Measurements from ENCODE around the gene ZNF460. TPM values are rescaled to one million over a fixed set of nuclear protein-coding genes. Genes with fewer than 3 reads are reported as not detected.
A peak's percentile ranks its signal among the peaks of the same experiment; 100 is the strongest.

The ZNF460 gene
- polyA plus RNA-seq, 6 donors from 2014 or later, result 9.2 to 16.6 (median 14.6) TPM; not detected in 1

- ATAC-seq (ENCODE audit: low read depth in 2 of 2), result no peak
- Mint-ChIP-seq H3K4me1 (peaks cover 18 to 38% (median 34%) of the 10 kb centered on the region in 3 donors), H3K27ac (peak overlapping the region in 1 of 6 donors; percentile 36), H3K27me3 (no peaks in the 10 kb centered on the region), H3K36me3 (peaks cover 39 to 40% of the 10 kb centered on the region in 2 donors), H3K9me3 (peaks cover 4 to 41% (median 21%) of the 10 kb centered on the region in 7 donors), H3K4me3 (peak overlapping the region in 1 of 8 donors; percentile 66)
- no peak for DNase-seq
Measured at GRCh38 chr19:57324992-57325391, 44.7 kb downstream of the ZNF460 start.

GRCh38 chr19:57327993-57328392, 47.7 kb downstream of the ZNF460 start:
- Mint-ChIP-seq H3K27ac (no peak overlapping the region), H3K4me3 (no peak overlapping the region), H3K4me1 (peaks cover 0 to 13% (median 4%) of the 10 kb centered on the region in 3 donors), H3K36me3 (peaks cover 40 to 44% of the 10 kb centered on the region in 2 donors), H3K27me3 (no peaks in the 10 kb centered on the region), H3K9me3 (peaks cover 4 to 47% (median 24%) of the 10 kb centered on the region in 7 donors)
- DNase-seq (no peak), ATAC-seq (ENCODE audit: low read depth in 2 of 2) (no peak)

GRCh38 chr19:57334191-57334590, 53.9 kb downstream of the ZNF460 start:
- H3K4me1 Mint-ChIP-seq, result peaks cover 0 to 3% (median 0%) of the 10 kb centered on the region in 3 donors
- H3K9me3 Mint-ChIP-seq, result peaks cover 0 to 21% (median 7%) of the 10 kb centered on the region in 7 donors
- no peak for DNase-seq
- peaks cover 2 to 11% of the 10 kb centered on the region in 2 donors for H3K36me3 Mint-ChIP-seq
- ATAC-seq (ENCODE audit: low read depth in 2 of 2), result no peak
- H3K4me3 Mint-ChIP-seq, result no peak overlapping the region
- no peaks in the 10 kb centered on the region for H3K27me3 Mint-ChIP-seq
- H3K27ac Mint-ChIP-seq, result peak overlapping the region in 1 of 6 donors; percentile 24

- no peak for ATAC-seq (ENCODE audit: low read depth in 2 of 2)
- Mint-ChIP-seq H3K4me3 (no peak overlapping the region), H3K27me3 (no peaks in the 10 kb centered on the region), H3K36me3 (no peaks in the 10 kb centered on the region), H3K27ac (no peak overlapping the region), H3K4me1 (peaks cover 0 to 3% (median 0%) of the 10 kb centered on the region in 3 donors), H3K9me3 (peaks cover 0 to 3% (median 0%) of the 10 kb centered on the region in 7 donors)
- DNase-seq, result no peak
Measured at GRCh38 chr19:57338877-57339276, 58.6 kb downstream of the ZNF460 start.

DNA sequence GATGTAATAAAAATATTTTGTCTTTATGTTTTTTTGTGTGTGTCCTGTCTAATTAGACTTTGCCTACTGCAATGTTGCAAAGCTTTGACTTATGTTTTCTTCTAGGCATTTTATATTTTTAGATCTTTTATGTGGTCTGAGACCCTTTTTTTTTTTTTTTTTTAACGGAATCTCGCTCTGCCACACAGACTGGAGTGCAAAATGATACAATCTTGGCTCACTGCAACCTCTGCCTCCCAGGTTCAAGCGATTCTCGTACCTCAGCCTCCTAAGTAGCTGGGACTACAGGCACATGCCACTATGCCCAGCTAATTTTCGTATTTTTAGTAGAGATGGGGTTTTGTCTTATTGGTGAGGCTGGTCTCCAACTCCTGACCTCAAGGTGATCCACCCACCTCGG, 62.3 kb downstream of the ZNF460 start:
- Mint-ChIP-seq H3K4me3 (no peak overlapping the region), H3K27ac (no peak overlapping the region), H3K4me1 (no peaks in the 10 kb centered on the region), H3K36me3 (no peaks in the 10 kb centered on the region), H3K27me3 (peaks cover 0 to 17% (median 5%) of the 10 kb centered on the region in 3 donors), H3K9me3 (peaks cover 0 to 3% (median 0%) of the 10 kb centered on the region in 7 donors)
- no peak for ATAC-seq (ENCODE audit: low read depth in 2 of 2)
- DNase-seq, result no peak

Other genes with a start within 250 kb of the ZNF460 start
- not detected for gene USP29, start 160.5 kb upstream of the ZNF460 start, polyA plus RNA-seq (ENCODE audit: low read depth in 6 of 6)
- not detected for gene ZIM3, start 135.3 kb upstream of the ZNF460 start, polyA plus RNA-seq (ENCODE audit: low read depth in 6 of 6)
- not detected for gene DUXA, start 113.0 kb upstream of the ZNF460 start, polyA plus RNA-seq (ENCODE audit: low read depth in 6 of 6)
- 10 to 100 TPM in 5 of 6 donors, 1 to 10 TPM in 1; 6.9 to 25.2 (median 22.2) TPM for gene ZNF264, start 89.0 kb upstream of the ZNF460 start, polyA plus RNA-seq (ENCODE audit: low read depth in 6 of 6)
- 1 to 10 TPM in 3 of 6 donors, under 1 TPM in 2, not detected in 1; 0.41 to 2.5 (median 1.7) TPM for gene AURKC, start 49.5 kb upstream of the ZNF460 start, polyA plus RNA-seq (ENCODE audit: low read depth in 6 of 6)
- 1 to 10 TPM in 5 of 6 donors, not detected in 1; 3.4 to 5.9 (median 4.7) TPM for gene ZNF805, start 39.9 kb upstream of the ZNF460 start, polyA plus RNA-seq (ENCODE audit: low read depth in 6 of 6)
- 10 to 100 TPM in 3 of 6 donors, 1 to 10 TPM in 3; 6.0 to 12.9 (median 9.5) TPM for gene ZNF543, start 40.0 kb downstream of the ZNF460 start, polyA plus RNA-seq (ENCODE audit: low read depth in 6 of 6)
- gene ZNF304, start 70.8 kb downstream of the ZNF460 start, polyA plus RNA-seq (ENCODE audit: low read depth in 6 of 6), result 1 to 10 TPM; 4.1 to 8.4 (median 5.0) TPM
- gene TRAPPC2B, start 83.1 kb downstream of the ZNF460 start, polyA plus RNA-seq (ENCODE audit: low read depth in 6 of 6), result 10 to 100 TPM; 35.5 to 91.3 (median 45.8) TPM
- gene ZNF547, start 83.1 kb downstream of the ZNF460 start, polyA plus RNA-seq (ENCODE audit: low read depth in 6 of 6), result 1 to 10 TPM in 3 of 6 donors, under 1 TPM in 2, not detected in 1; 0.71 to 2.5 (median 1.2) TPM
- 10 to 100 TPM; 17.4 to 28.4 (median 23.3) TPM for gene ZNF548, start 109.4 kb downstream of the ZNF460 start, polyA plus RNA-seq (ENCODE audit: low read depth in 6 of 6)
- gene ZNF17, start 130.7 kb downstream of the ZNF460 start, polyA plus RNA-seq (ENCODE audit: low read depth in 6 of 6), result 10 to 100 TPM in 3 of 6 donors, 1 to 10 TPM in 3; 6.1 to 13.0 (median 9.6) TPM
- gene ZNF749, start 154.8 kb downstream of the ZNF460 start, polyA plus RNA-seq (ENCODE audit: low read depth in 6 of 6), result 10 to 100 TPM in 4 of 6 donors, 1 to 10 TPM in 2; 3.7 to 23.2 (median 14.4) TPM
- gene VN1R1, start 176.7 kb downstream of the ZNF460 start, polyA plus RNA-seq (ENCODE audit: low read depth in 6 of 6), result 1 to 10 TPM in 2 of 6 donors, under 1 TPM in 4; 0.39 to 1.4 (median 0.88) TPM
- 1 to 10 TPM; 4.3 to 9.7 (median 6.8) TPM for gene ZNF772, start 197.1 kb downstream of the ZNF460 start, polyA plus RNA-seq (ENCODE audit: low read depth in 6 of 6)
- 10 to 100 TPM in 4 of 6 donors, 1 to 10 TPM in 2; 7.0 to 15.7 (median 12.1) TPM for gene ZNF419, start 207.3 kb downstream of the ZNF460 start, polyA plus RNA-seq (ENCODE audit: low read depth in 6 of 6)
- 10 to 100 TPM; 10.1 to 25.5 (median 13.1) TPM for gene ZNF773, start 219.5 kb downstream of the ZNF460 start, polyA plus RNA-seq (ENCODE audit: low read depth in 6 of 6)
- gene ZNF549, start 246.9 kb downstream of the ZNF460 start, polyA plus RNA-seq (ENCODE audit: low read depth in 6 of 6), result 10 to 100 TPM in 3 of 6 donors, 1 to 10 TPM in 3; 3.3 to 14.2 (median 9.5) TPM